ENCODE results near the gene TRAK2.

DNA sequence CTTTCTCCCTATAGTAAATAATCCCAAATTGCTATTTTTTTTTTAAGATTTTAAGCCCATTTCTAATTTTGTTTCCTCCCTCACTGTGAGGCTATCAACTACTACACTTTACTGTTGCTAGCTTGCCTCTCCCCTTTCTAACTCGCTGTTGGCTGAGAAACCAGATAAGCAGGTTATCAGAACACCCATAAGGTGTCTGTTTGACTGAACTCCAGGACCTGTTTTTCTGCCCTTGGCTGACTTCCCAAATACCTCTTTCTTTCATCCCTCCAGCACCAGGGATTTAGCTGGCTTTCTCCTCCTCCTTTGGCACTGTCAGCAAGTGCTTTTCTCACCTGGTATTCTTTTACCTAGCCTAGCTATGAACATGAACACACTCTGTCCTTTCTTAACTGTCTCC, 11.1 kb downstream of the TRAK2 start:
- TF ChIP-seq CTCF (IDR thresholded peaks at IDR 0.05; ENCODE audit: low read length) (no peak), EZH2 (IDR thresholded peaks at IDR 0.05; ENCODE audit: borderline replicate concordance, low read length) (no peak)

Measured in OCI-LY1 (cell line).